Tibial nerve (tissue), 4 donors: ENCODE results near the gene PPP1R18. TPM values are rescaled to one million over a fixed set of nuclear protein-coding genes. Genes with fewer than 3 reads are reported as not detected.
A peak's percentile ranks its signal among the peaks of the same experiment; 100 is the strongest.
"Not testable (repeated sequence)": the region's sequence is repeated elsewhere in the genome, so short reads cannot be mapped to it uniquely, and the experiment has no call there.

Source experiments
- DNase-seq, 2 donors: peaks; one replicate each; pipeline ENCODE4 v3.0.0-alpha.2; 2019; ENCODE audit warnings: low spot score in 2 of 2
- H3K27ac ChIP-seq, 4 donors: fragments of 200-600 bp; sonication (generic) in 3 of 4; one replicate each; pipeline ENCODE4 v1.5.1; 2017 to 2019; ENCODE audit warnings: mild to moderate bottlenecking in 1 of 4
- H3K27me3 ChIP-seq, 2 donors: fragments of 200-600 bp; sonication (generic) in 1 of 2; one replicate each; pipeline versions ENCODE4 v1.5.1 to v1.6.0; 2017 to 2019
- H3K36me3 ChIP-seq, 3 donors: fragments of 200-600 bp; sonication (generic); one replicate each; pipeline ENCODE4 v1.5.1; 2018 to 2019
- H3K4me1 ChIP-seq, 4 donors: fragments of 200-600 bp; sonication (generic) in 3 of 4; one replicate each; pipeline ENCODE4 v1.5.1; 2017 to 2019
- H3K4me3 ChIP-seq, 4 donors: fragments of 200-600 bp; sonication (generic) in 3 of 4; one replicate each; pipeline ENCODE4 v1.5.1; 2017 to 2019; ENCODE audit warnings: mild to moderate bottlenecking in 1 of 4, moderate library complexity in 1 of 4
- H3K9me3 ChIP-seq, 4 donors: fragments of 200-600 bp; sonication (generic) in 3 of 4; one replicate each; pipeline ENCODE4 v1.5.1; 2017 to 2019
- EP300 ChIP-seq, 2 donors: sonication (generic); formaldehyde crosslinking; IDR thresholded peaks; one replicate each; pipeline ENCODE4 v1.6.1; 2017; ENCODE audit warnings: antibody characterized with exemption in 2 of 2, mild to moderate bottlenecking in 1 of 2
- POLR2A ChIP-seq, 2 donors: fragments of 450-650 bp; IDR thresholded peaks; one replicate each; pipeline ENCODE4 v1.6.1; 2017; ENCODE audit warnings: antibody characterized with exemption in 2 of 2, mild to moderate bottlenecking in 2 of 2, moderate library complexity in 2 of 2
- WGBS, 2 donors: methylation state at CpG; one replicate each; pipeline ENCODE4 v1.1.5; 2018; 5-methylcytosine and 5-hydroxymethylcytosine counted together
- total RNA-seq, 4 donors: library from RNA; depleted of rRNA; stranded (reverse); fragments of >200 nt; gene quantifications; one replicate each; pipeline ENCODE4 v1.1.0, GENCODE V29; 2016
- TF ChIP-seq, protein P1 (sequence below), 5 experiments: fragments of 200-600 bp in 3 of 5; fragments of 450-650 bp in 2 of 5; sonication (generic) in 3 of 5; IDR thresholded peaks; one replicate each; pipeline ENCODE4 v1.5.1; 2016 to 2019; ENCODE audit warnings: antibody characterized with exemption in 5 of 5, mild to moderate bottlenecking in 3 of 5, moderate library complexity in 2 of 5

PPP1R18 gene
- total RNA-seq, 4 donors from 2014 or later: 26.6 to 48.0 (median 35.5) TPM

DNA sequence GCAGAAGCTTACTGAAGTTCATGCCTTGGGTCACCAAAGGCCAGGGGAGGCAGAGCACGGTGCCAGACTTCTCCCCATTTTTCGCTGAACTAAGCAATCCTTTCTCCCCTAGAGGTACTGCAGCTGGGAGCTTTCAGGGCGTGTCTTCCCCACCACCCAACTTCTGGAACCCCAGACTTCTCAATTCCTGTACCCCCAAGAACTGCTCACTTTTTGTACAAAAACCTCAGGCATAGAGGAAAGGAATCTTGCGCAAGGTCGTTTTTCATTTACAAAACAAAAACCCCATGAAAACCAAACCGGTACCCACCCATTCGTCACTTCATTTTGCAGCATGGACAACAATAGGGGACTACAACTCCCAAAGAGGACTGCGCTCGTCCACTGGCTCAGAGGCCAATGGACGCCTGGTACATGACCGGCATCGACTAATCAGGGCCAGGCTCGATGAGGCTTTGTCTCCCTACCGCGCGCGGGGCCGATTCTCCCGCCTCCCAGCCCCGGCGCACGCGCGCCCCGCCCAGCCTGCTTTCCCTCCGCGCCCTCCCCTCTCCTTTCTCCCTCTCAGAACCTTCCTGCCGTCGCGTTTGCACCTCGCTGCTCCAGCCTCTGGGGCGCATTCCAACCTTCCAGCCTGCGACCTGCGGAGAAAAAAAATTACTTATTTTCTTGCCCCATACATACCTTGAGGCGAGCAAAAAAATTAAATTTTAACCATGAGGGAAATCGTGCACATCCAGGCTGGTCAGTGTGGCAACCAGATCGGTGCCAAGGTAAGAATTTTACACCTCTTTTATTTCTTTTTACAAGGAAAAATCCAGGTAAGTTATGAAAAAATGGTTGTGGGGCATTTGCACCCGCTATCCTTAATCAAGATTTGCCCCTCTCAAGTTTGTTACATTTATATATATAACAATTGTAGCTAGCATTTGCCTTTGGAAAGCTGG is 33.6 kb upstream of the PPP1R18 start, which contains the start of gene TUBB:
TUBB (plus strand) TSS at position 562 of the 947 bp plus-strand sequence; CDS start at position 717, 155 bp downstream.
- peak within 1 kb of the TSS; percentile 68 to 95 (median 82) for H3K4me3 ChIP-seq
- TF ChIP-seq POLR2A (IDR thresholded peaks at IDR 0.05) (peak; percentile 74 to 91), EP300 (IDR thresholded peaks at IDR 0.05) (peak; percentile 67 to 95)
- TF ChIP-seq, protein P1, sequence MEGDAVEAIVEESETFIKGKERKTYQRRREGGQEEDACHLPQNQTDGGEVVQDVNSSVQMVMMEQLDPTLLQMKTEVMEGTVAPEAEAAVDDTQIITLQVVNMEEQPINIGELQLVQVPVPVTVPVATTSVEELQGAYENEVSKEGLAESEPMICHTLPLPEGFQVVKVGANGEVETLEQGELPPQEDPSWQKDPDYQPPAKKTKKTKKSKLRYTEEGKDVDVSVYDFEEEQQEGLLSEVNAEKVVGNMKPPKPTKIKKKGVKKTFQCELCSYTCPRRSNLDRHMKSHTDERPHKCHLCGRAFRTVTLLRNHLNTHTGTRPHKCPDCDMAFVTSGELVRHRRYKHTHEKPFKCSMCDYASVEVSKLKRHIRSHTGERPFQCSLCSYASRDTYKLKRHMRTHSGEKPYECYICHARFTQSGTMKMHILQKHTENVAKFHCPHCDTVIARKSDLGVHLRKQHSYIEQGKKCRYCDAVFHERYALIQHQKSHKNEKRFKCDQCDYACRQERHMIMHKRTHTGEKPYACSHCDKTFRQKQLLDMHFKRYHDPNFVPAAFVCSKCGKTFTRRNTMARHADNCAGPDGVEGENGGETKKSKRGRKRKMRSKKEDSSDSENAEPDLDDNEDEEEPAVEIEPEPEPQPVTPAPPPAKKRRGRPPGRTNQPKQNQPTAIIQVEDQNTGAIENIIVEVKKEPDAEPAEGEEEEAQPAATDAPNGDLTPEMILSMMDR (IDR thresholded peaks at IDR 0.05): peak in 2 of 5 experiments; percentile 10 to 34
- H3K36me3 ChIP-seq: peaks cover 0 to 26% (median 24%) of the 10 kb centered on the region in 3 donors
- peaks cover 0 to 64% (median 24%) of the 10 kb centered on the region in 4 donors for H3K4me1 ChIP-seq
- no peaks in the 10 kb centered on the region for H3K27me3 ChIP-seq
- 0% methylated on average over 38 of the region's 38 CpGs for WGBS, 2 donors
- no peaks in the 10 kb centered on the region for H3K9me3 ChIP-seq
- peak within 1 kb of the TSS; percentile 82 to 99 (median 94) for H3K27ac ChIP-seq
- peak; percentile 92 for DNase-seq

DNA sequence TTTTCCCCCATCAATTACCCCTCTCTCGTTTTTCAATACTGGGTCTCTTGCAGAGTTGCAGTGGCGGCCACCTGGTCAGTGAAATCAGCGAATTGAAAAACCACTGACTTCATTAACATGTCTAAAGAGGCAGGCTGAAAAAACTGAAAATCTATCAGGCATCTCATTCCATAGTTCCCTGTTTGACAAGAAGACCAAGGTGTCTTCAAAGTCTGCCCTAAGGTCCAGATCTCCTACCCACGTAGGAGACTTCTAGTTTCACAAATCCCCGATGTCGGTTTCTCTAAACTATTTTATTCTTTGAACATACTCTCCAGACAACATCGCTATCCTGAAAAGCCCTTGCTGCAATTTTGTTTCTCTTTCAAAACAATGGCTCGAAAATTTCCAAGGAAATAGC is 32.9 kb upstream of the PPP1R18 start:
- TF ChIP-seq EP300 (IDR thresholded peaks at IDR 0.05): no peak
- TF ChIP-seq POLR2A (IDR thresholded peaks at IDR 0.05): no peak
- TF ChIP-seq, protein P1 (IDR thresholded peaks at IDR 0.05): no peak
- H3K4me1 ChIP-seq: peaks cover 0 to 59% (median 24%) of the 10 kb centered on the region in 4 donors
- H3K4me3 ChIP-seq: peak overlapping the region; percentile 36 to 85 (median 74)
- DNase-seq: no peak
- H3K27me3 ChIP-seq: no peaks in the 10 kb centered on the region
- peak overlapping the region; percentile 82 to 95 (median 93) for H3K27ac ChIP-seq
- no peaks in the 10 kb centered on the region for H3K9me3 ChIP-seq
- peaks cover 0 to 26% (median 19%) of the 10 kb centered on the region in 3 donors for H3K36me3 ChIP-seq
- 15 to 18% methylated on average over 8 of the region's 8 CpGs for WGBS, 2 donors

DNA sequence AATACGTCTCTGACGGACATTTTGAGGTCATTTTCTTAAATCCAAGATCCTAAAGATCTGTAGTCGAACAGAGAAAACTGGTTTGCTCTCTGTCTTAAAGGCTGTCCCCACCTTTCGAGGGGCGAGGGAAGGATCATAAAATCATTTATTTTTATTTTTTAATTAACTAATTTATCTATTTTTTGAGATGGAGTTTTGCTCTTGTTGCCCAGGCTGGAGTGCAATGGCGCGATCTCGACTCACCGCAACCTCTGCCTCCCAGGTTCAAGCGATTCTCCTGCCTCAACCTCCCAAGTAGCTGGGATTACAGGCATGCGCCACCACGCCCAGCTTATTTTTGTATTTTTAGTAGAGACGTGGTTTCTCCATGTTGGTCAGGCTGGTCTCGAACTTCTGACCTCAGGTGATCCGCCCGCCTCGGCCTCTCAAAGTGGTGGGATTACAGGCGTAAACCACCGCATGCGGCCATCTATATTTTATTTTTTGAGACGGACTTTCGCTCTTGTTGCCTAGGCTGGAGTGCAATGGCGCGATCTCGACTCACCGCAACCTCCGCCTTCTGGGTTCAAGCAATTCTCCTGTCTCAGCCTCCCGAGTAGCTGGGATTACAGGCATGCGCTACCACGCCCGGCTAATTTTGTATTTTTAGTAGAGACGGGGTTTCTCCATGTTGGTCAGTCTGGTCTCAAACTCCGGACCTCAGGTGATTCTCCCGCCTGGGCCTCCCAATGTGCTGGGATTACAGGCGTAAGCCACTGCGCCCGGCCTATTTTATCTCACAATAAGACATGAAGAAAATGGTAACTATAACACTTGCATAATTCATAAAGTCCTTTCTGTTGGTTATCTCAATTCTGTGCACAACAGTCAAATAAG is 31.6 kb upstream of the PPP1R18 start:
- Histone ChIP-seq H3K4me3 (peak overlapping the region; percentile 25 to 83 (median 67)), H3K27ac (peak overlapping the region; percentile 81 to 96 (median 90)), H3K4me1 (peaks cover 0 to 47% (median 22%) of the 10 kb centered on the region in 4 donors), H3K36me3 (peaks cover 0 to 26% (median 6%) of the 10 kb centered on the region in 3 donors)
- 78 to 80% methylated on average over 37 of the region's 37 CpGs for WGBS, 2 donors
- H3K27me3 ChIP-seq, H3K9me3 ChIP-seq, DNase-seq: not testable (repeated sequence)

DNA sequence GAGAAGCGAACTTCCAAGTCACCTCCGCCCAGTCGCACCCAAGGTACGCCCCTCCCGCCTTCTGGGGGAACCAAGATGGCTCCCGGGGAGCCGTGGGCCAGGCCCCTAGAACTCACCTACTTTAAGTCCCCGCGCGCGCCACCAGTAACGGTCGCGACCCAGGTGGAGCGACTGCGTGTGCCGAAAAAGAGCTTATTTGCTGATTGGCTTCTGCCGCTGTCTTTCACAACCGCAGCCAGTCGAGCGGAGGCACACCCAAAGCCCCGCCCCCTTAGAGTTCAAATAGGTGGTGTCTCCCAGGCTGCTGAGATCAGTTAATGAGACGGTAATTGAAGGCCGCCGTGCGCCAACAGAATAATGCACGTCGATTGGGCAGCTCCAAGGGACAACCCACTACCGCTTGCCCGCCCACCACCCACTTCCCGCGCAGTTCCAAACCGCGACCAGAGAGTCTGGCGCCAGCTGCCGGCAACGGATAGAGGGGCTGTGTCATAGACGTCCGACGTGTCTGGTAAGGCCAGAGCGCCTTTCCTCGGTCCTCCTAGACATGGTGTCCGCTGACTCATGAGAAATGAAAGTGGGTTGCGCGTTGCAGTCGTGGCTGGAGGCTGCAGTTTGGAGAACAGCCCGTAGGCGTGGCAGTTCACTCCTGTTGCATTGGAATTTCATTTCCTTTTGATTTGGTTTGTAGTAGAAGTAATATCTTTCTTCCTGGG is 30.8 kb upstream of the PPP1R18 start, which contains the start of gene MDC1:
MDC1 (minus strand) TSS at position 153 of the 716 bp plus-strand sequence. CDS start 2,106 bp downstream, outside the sequence.
- Histone ChIP-seq H3K4me1 (peaks cover 0 to 39% (median 19%) of the 10 kb centered on the region in 4 donors), H3K27ac (peak within 1 kb of the TSS; percentile 95 to 98 (median 96)), H3K9me3 (no peaks in the 10 kb centered on the region), H3K36me3 (peaks cover 0 to 31% (median 4%) of the 10 kb centered on the region in 3 donors), H3K27me3 (no peaks in the 10 kb centered on the region), H3K4me3 (peak within 1 kb of the TSS; percentile 57 to 83 (median 76))
- TF ChIP-seq EP300 (IDR thresholded peaks at IDR 0.05): peak; percentile 75 to 99
- peak; percentile 80 to 88 for TF ChIP-seq POLR2A (IDR thresholded peaks at IDR 0.05)
- TF ChIP-seq, protein P1 (IDR thresholded peaks at IDR 0.05): peak; percentile 14 to 63 (median 30)
- peak; percentile 98 to 99 for DNase-seq
- 0% methylated on average over 35 to 47 of the region's 48 CpGs for WGBS, 2 donors

DNA sequence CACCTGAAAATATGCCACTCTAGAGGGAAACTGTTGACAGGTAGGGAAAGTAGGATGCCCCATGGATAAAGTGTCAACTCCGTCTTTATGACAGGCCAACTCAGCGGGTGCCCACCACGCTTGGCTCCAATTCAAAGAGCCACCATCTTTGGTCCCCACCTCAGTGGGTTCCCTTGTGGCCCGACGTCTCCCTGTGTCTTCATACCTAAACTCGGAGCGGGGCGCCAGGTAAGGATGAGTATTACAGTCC is 30.4 kb upstream of the PPP1R18 start:
- DNase-seq: no peak
- Histone ChIP-seq H3K27me3 (no peaks in the 10 kb centered on the region), H3K4me1 (peaks cover 0 to 34% (median 16%) of the 10 kb centered on the region in 4 donors), H3K4me3 (peak overlapping the region; percentile 57 to 83 (median 76)), H3K9me3 (no peaks in the 10 kb centered on the region), H3K27ac (peak overlapping the region; percentile 95 to 98 (median 96)), H3K36me3 (peaks cover 0 to 36% (median 5%) of the 10 kb centered on the region in 3 donors)
- 4 to 7% methylated on average over 8 of the region's 8 CpGs for WGBS, 2 donors
- TF ChIP-seq EP300 (IDR thresholded peaks at IDR 0.05) (no peak), POLR2A (IDR thresholded peaks at IDR 0.05) (no peak)
- TF ChIP-seq, protein P1 (IDR thresholded peaks at IDR 0.05): no peak
